ENCODE measurements around the gene MAPK8.

MAPK8 gene

DNA sequence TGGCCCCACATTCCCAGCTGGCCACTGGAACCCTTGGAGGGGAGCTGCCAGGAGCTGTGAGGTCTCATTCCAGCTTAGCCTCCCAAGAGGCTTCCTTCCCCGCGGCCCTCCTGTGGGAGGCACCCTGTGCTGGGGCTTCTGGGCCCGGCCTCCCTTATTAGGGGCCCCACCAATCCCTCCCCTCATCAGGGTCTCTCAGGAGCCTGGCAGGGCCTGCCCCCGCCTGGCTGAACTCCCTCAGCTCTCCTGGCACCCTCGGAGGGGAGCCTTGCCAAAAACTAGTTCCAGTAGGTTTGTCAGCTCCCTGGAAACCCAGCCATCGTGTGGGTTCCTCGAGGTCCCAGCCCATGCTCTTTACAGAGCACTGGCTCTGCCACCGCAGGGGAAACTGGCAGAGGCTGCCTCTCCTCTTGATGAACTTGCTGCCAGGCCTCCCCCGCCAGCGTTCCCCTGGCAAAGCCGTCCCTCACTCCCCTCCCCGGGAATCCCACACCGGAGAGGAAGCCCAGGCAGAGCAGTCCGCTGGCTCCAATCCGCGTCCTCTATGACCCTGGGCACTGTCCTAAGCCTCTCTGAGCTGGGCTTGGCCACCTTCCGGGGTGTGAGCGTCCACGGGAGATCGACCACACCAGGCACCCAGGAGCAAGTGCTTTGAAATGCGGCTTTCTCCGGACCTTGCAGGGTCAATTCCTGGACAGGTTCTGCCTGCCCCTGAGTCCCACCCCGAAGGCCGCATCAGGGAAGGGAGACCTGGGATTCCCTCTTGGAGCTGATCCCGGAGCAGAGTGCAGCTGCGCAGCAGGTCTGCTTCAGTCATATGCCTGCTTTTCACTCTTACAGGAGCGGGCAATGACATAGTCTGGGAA is 158.6 kb downstream of the MAPK8 start:
- DNase-seq: no peak

DNA sequence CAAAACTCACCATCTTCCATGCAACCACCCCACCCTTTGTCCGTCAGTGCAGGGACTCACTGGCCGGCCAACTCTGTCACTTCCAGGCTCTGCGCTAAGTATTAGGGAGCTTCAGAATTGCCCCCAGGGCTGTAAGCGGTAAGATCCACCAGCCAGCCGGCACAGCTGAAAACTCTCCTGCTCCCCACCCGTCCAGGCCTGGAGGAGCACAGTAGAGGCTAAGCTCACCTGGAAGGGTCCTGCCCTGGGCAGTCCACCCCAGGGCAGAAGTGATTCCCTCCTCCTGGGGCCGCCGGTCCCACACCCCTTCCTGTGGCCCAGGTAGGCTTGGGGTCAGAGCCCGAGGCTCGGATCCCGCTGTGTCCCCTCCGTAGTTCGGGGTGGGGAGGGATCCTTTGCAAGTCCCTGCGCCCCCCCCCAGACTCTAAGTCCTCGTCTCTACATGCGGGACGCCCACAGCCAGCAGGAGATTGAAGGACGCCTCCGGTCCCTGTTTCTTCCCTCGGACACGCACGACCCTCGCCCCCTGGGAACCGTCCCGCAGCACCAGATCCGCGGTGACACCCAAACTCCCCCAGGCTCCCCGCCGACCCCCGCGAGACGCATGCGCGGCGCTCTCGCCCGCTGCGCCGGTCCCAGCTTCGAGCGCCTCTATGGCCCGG is 159.5 kb downstream of the MAPK8 start:
- DNase-seq: no peak

DNA sequence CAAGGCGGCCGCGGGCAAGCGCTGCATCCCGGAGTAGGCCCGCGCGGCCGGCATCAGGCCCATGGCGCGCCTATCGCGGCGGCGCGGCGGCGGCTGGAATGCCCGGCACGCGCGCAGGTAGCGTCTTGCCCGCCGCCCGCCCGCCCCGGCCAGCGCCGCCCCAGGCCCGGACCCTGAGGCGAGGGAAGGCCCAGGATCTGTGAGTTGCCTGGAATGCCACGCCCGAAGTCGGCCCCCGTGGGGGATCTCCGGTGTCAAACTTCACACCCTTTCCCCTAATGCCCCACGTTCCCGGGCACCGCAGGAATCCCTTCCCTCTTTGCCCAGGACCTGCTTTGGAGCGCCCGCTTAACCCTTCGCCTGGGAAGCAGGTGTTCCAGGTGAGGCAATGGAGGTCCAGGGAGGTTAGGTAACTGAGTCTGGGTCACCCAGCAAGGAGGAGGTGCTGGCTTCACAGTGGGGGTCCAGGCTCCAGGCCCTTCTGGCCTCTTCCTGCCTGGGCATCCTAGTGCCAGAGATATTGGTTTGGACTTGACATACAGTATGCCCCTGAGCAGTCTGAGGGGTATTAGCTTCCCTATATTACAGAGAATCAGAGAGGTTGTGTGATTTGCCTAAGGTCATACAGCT is 160.2 kb downstream of the MAPK8 start:
- DNase-seq: no peak

DNA sequence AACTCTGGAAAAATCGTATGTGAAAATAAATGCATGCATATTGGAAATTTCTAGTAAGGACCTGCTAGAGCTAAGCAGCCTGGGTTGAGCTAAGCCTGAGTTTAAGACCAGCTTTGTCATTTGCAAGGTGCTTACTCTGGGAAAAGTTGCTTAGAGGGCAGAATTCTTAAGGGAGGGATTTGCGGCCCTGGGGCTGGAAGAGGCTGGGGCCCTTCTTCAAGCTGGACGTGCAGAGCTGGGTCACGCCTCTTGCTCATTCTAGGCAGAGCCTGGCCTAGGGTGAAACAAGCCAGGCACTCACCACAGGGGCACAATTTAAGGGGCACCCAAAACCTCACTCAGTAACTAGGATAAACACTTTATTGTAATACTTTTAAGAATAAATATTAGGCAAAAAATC is 161.2 kb downstream of the MAPK8 start:
- DNase-seq: no peak

DNA sequence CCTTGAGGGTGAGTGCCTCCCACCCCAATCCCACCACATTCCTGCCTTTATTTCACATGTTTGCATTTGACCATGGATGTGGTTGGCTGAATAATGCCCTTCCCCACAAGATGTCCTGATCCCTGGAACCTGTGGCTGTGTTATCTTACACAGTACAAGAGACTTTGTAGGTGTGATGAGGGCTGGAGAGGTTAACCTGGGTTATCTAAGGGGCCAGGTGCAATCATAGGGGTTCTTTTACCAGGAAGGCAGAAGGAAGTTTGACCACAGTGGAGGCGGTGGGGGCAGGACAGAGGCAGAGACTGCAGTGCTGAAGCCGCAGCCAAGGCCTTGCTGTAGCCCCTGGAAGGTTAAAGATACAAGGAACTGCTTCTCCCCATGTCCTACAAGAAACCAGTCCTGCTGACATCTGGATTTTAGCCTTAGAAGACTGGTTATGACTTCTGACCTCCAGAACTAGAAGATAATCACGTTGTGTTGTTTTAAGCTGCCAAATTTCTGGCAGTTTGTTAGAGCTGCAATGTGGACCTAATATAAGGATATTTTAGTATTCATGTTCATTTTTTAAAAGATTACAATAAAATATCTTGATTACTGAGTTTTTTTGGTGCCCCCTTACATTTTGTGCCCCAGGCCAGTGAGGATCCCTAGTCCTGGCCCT is 161.8 kb downstream of the MAPK8 start:
- DNase-seq: no peak

DNA sequence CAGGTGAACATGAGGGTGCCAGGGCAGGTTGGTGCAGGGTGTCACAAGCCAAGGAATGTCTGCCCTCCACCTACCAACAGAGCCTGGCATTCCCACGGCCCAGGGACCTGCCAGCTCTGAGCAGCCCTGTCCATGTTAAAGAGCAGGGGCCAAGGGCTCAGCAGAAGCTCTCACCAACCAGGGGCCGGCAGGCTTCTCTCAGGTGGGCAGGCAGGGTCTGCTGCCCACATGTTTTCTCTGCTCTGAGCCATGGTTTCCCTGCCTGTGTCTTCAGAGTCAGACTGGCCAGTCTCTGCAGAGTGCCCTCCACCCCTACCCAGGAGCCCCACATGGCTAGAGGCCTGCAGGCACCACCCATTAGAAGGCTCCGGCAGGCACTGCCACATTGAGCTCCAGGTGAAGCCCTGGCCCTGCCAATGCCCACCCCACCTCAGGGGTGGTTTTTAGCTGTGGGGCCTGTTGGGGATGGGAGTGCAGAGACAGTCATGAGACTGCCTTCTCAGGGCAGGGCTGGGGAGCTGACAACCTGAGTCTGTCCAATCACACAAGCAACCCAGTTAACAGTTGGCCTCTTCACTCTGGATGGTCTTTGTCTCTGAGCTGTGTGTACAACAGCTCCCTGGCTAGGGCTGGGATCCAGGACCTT is 162.5 kb downstream of the MAPK8 start:
- no peak for DNase-seq

DNA sequence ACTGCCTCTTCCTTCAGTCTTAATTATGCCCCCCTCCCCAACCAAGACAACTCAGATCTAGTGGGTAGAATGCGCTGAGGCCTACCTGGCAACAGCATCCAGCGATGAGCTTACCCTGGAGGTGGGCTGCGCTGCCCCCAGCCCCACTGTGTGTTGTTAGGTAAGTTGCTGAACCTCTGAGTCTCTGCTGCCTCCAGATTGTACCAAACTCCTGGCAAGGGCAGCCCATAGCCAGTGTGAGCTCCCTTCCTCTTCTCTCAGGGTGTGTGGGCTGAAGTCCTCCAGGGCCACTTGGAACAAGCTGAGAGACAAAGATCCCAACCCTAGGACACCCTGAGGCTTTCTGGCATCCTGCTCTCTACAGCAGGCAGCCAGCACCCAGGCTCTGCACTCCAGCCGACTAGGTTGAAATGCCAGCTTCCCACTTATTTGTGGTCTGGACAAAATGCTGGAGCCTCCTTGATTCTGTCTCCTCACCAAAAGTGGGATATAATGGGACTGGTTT is 163.1 kb downstream of the MAPK8 start:
- DNase-seq: no peak

DNA sequence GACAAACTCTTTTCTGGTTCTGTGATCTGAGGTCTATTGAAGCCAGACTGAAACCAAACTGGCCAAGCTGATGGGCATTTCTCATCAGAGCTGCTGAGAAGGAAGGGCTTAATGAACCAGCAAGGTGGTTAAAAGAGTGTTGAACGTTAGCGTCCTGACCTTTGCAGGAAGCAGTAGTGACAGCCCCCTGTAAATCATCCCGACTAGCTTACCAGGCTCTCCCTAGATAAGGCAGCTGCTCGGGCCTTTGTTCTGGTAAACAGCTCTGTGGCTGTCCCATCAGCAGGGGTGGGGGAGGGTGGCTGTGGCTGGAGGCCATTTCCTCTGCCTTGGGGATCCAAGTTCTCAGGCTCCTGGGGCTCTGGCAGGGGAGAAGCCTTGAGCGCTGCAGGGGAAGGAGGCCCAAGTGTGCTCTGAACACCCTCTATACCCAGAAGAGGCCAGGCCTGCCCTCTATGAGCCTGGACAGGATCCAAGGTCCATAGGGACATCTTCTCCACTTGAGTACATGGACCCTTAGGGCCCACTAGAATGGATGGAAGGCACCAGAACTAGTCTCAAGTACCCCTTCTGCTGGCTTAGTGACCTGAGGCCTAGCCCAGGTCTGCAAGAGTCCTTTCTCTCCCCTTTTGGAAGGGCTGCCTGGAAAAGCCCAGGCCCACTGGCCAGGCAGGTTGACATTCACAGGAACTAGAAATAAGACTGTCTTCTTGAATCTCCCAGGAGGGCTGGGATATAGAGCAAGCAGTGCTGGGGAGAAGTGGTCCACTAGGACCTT is 163.8 kb downstream of the MAPK8 start:
- peak; percentile 74 for DNase-seq

DNA sequence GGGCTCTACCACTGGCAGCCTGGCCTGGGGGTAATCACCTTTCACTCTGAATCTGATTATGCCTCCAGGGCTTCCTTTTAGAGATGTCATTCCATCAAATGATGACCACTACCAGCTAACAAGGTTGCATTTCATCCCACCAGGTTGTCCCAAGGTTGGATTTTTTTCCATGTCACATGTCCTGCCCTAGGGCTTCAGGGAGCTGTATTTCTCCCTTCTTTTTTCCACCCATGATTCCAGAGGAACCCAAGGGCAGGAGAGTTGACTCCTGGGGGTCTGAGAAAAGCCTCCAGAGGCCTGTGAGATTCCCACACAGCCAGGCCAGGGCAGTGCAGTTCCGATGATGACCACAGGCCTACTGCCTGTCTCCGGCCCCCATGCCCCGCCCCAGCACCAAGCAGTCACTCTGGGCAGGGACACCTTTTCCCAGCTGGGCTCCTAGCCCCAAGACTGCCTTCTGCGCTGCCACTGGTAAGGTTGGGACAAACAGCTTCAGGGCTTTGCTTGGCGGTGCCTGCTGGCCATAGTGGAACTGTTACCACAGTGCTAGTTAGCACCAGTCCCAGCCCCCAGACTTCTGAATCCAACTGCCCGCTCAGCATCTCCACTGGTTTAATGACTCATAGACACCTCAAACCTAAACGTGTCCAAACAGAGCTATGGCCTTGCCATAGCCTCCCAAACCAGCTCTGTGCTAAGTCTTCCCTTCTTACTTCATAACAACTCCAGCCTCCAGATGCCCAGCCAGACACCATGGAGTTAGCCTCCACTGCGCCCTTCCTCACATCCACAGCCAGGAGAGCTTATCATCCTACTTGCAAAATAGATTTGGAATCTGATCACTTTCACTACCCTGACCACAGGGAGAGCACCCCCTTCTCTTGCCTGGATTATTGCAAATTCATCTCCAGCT is 164.7 kb downstream of the MAPK8 start:
- DNase-seq: no peak

DNA sequence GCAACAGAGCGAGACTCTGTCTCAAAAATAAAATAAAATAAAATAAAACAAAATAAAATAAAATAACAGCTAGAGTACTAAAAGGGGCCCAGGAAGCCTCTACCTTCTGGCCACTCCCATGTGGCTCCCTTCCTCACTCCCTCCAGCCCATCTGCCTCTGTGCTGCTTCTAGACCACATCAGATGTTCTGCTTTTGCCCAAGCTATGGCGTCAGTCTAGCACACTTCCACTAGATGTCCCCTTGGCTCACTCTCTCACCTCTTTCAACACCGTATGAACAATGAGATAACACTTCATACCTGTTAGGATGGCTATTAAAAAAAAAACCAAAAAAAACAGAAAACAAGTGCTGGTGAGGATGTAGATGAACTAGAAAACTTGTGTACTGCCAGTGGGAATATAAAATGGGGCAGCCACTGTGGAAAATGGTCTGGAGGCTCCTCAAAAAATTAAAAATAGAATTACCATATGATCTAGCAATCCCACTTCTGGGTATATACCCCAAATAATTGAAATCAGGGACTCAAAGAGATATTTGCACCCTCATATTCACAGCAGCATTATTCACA is 166.1 kb downstream of the MAPK8 start:
- no peak for DNase-seq

DNA sequence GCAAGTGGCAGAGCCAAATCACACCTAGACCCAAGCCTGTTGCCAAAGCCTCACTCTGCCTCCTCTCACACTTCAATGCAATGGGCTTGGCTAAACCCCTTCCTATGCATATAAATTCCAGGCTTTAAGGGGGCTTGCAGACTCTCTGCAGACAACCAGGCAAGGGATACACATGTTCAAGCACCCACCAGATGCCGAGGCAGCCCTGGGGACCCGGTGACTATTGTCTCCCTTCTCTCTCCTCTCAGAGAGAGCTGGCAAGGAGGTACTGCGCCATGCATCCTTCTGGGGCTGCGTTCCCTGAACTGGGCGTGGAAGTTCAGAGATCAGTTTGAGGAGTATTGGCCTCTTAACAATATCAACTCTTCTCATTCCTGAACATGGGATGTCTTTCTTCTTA is 167.2 kb downstream of the MAPK8 start:
- DNase-seq: no peak

DNA sequence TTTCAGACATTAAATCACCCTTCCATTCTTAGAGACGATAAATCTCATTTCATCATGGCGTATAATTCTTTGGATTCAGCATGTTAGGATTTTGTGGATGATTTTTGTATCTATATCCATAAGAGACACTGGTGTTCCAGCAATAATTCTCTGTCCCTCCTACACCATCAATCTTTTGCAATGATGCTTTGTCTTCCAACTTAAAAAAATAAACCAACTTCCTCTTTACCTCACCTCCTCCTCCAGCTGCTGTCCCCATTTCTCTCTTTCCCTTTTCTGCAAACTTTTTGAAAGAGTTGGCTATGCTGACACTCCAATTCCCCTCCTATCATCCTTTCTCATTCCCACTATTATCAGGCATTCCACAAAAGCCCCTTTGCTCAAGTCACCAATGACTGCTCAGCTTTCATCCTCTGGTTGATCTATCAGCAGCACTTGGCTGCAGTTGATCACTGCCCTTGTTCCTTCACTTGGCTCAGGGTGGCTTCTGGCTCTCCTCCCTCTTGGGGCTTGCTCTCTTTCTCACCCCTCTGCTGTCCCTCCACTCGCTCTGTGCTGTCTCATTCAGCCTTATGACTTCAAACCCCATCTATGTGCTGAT is 168.4 kb downstream of the MAPK8 start:
- DNase-seq: no peak

DNA sequence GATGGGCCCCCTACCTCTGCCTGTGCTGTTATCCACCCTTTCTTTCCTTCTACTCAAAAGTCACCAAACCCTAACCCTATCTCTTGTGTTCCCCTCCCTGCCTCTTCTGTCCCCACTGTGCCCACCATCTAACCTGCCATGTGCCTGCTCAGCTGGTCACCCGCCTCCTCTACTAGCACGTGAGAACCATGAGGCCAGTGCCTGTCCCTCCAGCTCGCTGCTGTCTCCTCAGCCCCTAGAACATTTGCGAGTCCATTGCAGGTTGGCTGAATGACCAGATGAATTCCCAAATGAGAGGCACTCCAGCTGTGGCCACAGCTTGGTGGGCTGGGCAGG is 169.4 kb downstream of the MAPK8 start:
- DNase-seq: no peak

DNA sequence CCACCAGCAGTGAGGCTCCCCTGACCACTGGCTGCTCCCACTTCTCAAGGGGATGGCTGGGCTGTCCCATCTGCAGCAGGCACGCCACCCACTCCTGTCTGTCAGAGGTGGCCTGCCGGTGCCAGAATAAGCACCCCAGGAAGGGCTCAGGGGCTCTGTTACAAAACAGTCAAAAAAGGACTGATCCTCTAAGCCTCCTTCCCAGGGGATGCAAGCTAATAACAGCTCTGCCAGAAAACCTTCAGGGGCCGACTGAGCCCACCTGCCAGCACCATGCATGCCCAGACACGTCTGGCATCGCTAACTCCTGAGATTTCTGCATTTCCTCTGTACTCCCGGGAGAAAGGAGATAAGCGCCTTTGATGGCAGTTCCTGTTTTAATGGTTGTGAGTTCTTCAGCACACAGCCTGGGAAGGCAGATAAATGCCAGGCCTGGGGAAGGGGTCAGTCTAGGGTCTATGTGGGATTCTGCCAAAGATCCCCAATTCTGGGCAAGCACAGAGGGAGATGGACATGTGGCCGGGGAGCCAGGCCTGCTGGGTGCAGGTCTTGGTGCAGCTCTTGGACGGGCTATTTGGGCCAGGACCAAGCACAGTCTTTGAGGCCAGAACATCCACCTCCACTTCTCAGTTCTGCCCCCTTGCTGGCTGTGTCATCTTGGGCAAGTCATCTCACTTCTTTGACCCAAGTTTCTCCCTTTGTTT is 170.0 kb downstream of the MAPK8 start:
- peak; percentile 81 for DNase-seq

DNA sequence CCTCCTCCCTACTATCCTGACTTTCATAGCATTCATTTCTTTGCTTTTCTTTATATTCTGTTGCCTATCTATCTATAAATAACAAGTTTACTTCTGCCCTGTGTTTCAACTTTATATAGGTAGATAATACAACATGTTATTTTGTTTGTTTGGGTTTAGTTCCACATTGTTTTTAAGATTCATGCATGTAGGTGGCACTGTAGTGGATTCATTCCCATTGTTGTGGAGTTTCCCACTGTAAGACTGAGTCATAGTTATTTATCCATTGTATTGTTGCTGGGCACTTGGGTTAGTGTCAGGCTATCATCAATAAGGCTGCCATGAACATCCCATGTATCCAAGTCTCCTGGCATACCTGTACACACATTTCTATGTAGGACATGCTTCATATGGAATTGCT is 170.7 kb downstream of the MAPK8 start:
- no peak for DNase-seq

DNA sequence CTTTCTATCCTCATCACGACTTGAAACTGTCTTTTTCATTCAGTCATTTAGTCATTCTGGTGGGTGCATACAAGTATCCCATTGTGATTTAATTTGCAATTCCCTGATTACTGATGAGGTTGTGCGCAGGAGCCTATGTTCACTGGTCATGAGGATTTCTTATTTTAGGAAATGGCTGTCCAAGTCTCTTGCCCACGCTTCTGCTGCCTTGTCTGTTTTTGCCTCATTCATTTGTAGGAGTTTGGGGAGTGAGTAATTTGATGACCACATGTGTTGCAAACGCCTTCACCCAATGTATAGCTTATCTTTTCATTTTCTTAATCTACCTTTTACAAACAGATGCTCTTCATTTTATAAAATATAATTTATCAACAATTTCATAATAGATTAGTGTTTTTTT is 171.1 kb downstream of the MAPK8 start:
- no peak for DNase-seq

DNA sequence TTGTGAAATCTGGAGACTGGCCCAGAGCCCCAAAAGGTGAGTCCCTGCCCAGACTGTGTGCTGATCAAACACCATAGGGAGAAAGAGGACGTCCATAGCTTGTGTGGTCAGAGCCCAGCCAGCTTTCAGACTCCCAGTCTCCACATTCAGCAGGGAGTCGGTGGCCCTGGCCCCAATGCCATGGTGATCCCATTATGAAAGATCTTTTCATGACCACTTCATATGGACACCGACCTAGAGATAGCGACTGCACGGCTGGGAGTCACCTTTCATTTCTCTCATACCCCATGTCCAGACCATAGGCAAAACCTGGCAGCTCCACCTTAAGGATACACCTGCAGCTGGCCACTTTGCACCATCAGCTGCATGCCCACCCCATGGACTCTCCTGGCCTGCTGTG is 172.0 kb downstream of the MAPK8 start:
- peak; percentile 74 for DNase-seq

DNA sequence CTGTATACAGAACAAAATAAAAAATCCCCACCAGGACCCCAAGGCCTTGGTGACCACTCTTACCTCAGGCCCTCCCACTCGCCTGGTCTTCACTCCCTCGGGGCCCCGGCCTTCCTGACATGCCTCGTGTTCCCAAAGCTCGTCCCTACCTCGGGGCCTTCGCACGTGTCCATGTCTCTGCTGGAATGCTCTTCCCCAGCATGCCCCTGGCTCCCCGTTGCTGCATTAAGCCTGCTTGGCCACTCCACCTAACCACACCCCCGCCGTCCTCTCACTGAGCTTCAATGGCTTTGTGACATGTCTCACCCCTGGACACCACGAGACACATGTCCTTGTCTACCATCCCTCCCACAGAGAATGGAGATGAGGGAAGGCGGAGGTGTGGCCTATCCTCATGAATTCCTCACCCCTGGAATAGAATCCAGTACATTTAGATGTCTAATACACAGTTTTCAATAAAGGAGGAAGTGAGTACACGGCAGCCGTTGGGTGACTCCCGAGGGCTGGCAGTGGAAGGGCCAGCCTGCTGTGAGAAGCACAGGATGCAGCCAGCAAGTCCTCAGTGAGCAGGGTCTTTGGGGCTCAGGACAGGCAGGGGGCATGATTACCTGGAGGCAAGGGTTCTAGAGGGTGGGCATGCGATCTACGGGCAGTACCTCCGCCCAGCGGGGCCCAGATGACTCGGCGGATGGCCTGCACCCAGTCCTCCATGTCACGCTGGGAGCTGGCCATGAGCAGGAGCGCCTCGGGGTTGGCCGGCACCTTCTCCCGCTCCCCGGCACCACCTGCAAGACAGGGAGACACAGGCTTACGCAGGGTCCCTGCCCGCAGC is 172.7 kb downstream of the MAPK8 start:
- peak; percentile 14 for DNase-seq

Data from NCI-H146 (cell line).